T-helper 9 cell (primary cell): Measurements from ENCODE around the gene KLF15.
"Not testable (repeated sequence)": the region's sequence is repeated elsewhere in the genome, so short reads cannot be mapped to it uniquely, and the experiment has no call there.

ENCODE experiments used
- DNase-seq: peaks from one replicate; pipeline ENCODE4 v3.0.0-alpha.2; 2020

Gene KLF15

GRCh38 chr3:126345641-126346460 lies 11.4 kb downstream of the KLF15 start:
- DNase-seq: no peak

- no peak for DNase-seq
Measured at GRCh38 chr3:126345231-126345630, 12.0 kb downstream of the KLF15 start.

- no peak for DNase-seq
Measured at GRCh38 chr3:126344380-126345041, 12.7 kb downstream of the KLF15 start.

GRCh38 chr3:126343649-126344035 lies 13.6 kb downstream of the KLF15 start:
- no peak for DNase-seq

GRCh38 chr3:126342991-126343648 lies 14.1 kb downstream of the KLF15 start:
- no peak for DNase-seq

- DNase-seq: no peak
Measured at GRCh38 chr3:126342211-126342610, 15.0 kb downstream of the KLF15 start.

GRCh38 chr3:126341755-126342150 lies 15.5 kb downstream of the KLF15 start:
- DNase-seq: no peak

GRCh38 chr3:126340943-126341754 lies 16.1 kb downstream of the KLF15 start:
- DNase-seq: no peak

GRCh38 chr3:126340596-126340942 lies 16.6 kb downstream of the KLF15 start:
- DNase-seq: no peak

- DNase-seq: no peak
Measured at GRCh38 chr3:126340081-126340511, 17.1 kb downstream of the KLF15 start.

GRCh38 chr3:126339466-126339865 lies 17.7 kb downstream of the KLF15 start:
- no peak for DNase-seq

GRCh38 chr3:126338790-126339288 lies 18.4 kb downstream of the KLF15 start:
- DNase-seq: no peak

GRCh38 chr3:126337980-126338651 lies 19.1 kb downstream of the KLF15 start:
- DNase-seq: no peak

GRCh38 chr3:126331812-126332336 lies 25.3 kb downstream of the KLF15 start:
- not testable (repeated sequence) for DNase-seq

GRCh38 chr3:126329927-126330725 lies 27.1 kb downstream of the KLF15 start:
- DNase-seq: no peak

- DNase-seq: no peak
Measured at GRCh38 chr3:126326629-126327028, 30.6 kb downstream of the KLF15 start.

GRCh38 chr3:126322181-126322967 lies 34.8 kb downstream of the KLF15 start:
- DNase-seq: no peak

- no peak for DNase-seq
Measured at GRCh38 chr3:126321490-126321889, 35.7 kb downstream of the KLF15 start.

- DNase-seq: no peak
Measured at GRCh38 chr3:126320517-126321293, 36.5 kb downstream of the KLF15 start.
